NCI-H524 (cell line): ENCODE data around the gene PDZD11.
"Not testable (repeated sequence)": the region's sequence is repeated elsewhere in the genome, so short reads cannot be mapped to it uniquely, and the experiment has no call there.

Experiments used
- DNase-seq, 2 experiments: peaks; one replicate each; lab custom pipeline; 2025; lab: John Stamatoyannopoulos, UW

PDZD11 gene

GRCh38 chrX:70289793-70290770 is at the start of gene PDZD11, which contains the start of gene KIF4A:
PDZD11 (minus strand) TSS chrX:70289927; CDS start chrX:70289341, 586 bp downstream.
KIF4A (plus strand) TSS chrX:70290104; CDS start chrX:70290459, 355 bp downstream.
- peak; percentile 70 to 87 for DNase-seq

- no peak for DNase-seq
Measured at GRCh38 chrX:70338290-70338689, 48.6 kb upstream of the PDZD11 start.

- DNase-seq, result no peak
Measured at GRCh38 chrX:70336767-70337166, 47.0 kb upstream of the PDZD11 start.

GRCh38 chrX:70332600-70332999 is 42.9 kb upstream of the PDZD11 start:
- DNase-seq, result no peak

- DNase-seq, result no peak
Measured at GRCh38 chrX:70331161-70331560, 41.4 kb upstream of the PDZD11 start.

- no peak for DNase-seq
Measured at GRCh38 chrX:70324326-70324725, 34.6 kb upstream of the PDZD11 start.

- DNase-seq, result not testable (repeated sequence)
Measured at GRCh38 chrX:70323628-70324027, 33.9 kb upstream of the PDZD11 start.

- no peak for DNase-seq
Measured at GRCh38 chrX:70322784-70323183, 33.1 kb upstream of the PDZD11 start.

- DNase-seq, result no peak
Measured at GRCh38 chrX:70313503-70313902, 23.8 kb upstream of the PDZD11 start.

- no peak for DNase-seq
Measured at GRCh38 chrX:70301716-70302115, 12.0 kb upstream of the PDZD11 start.

GRCh38 chrX:70293621-70294020 is 3.9 kb upstream of the PDZD11 start:
- no peak for DNase-seq

GRCh38 chrX:70292788-70293187 is 3.1 kb upstream of the PDZD11 start:
- DNase-seq, result no peak

GRCh38 chrX:70289168-70289792 is 447 bp downstream of the PDZD11 start:
- no peak for DNase-seq

GRCh38 chrX:70281951-70282350 is 7.8 kb downstream of the PDZD11 start, which contains the start of gene RAB41:
RAB41 (plus strand) TSS chrX:70282172; CDS start chrX:70282218, 46 bp downstream.
- DNase-seq, result no peak

GRCh38 chrX:70280573-70280972 is 9.2 kb downstream of the PDZD11 start:
- no peak for DNase-seq

- peak; percentile 84 to 90 for DNase-seq
Measured at GRCh38 chrX:70279081-70279480, 10.6 kb downstream of the PDZD11 start.

- DNase-seq, result not testable (repeated sequence)
Measured at GRCh38 chrX:70274029-70274428, 15.7 kb downstream of the PDZD11 start.

- peak in 1 of 2 experiments; percentile 9 for DNase-seq
Measured at GRCh38 chrX:70268034-70268433, 21.7 kb downstream of the PDZD11 start, which contains the start of gene ARR3. ARR3 (plus strand) TSS chrX:70268334; CDS start chrX:70269386, 1,052 bp downstream.

- DNase-seq, result no peak
Measured at GRCh38 chrX:70264784-70265183, 24.9 kb downstream of the PDZD11 start.

- DNase-seq, result peak in 1 of 2 experiments; percentile 52
Measured at GRCh38 chrX:70262952-70263567, 26.7 kb downstream of the PDZD11 start.

GRCh38 chrX:70260104-70260503 is 29.6 kb downstream of the PDZD11 start, which contains the start of gene P2RY4:
P2RY4 (minus strand) TSS chrX:70260204; CDS start chrX:70259624, 580 bp downstream.
- no peak for DNase-seq
